GM18498 (cell line): ENCODE data around the gene PHRF1.

Source experiments
- ATAC-seq: cut with Tn5 transposase; IDR thresholded peaks from one replicate; pipeline ENCODE4 v1.9.1; 2021; ENCODE audit warnings: mild to moderate bottlenecking, moderate library complexity; ENCODE audit not compliant: unreplicated experiment

The PHRF1 gene

DNA sequence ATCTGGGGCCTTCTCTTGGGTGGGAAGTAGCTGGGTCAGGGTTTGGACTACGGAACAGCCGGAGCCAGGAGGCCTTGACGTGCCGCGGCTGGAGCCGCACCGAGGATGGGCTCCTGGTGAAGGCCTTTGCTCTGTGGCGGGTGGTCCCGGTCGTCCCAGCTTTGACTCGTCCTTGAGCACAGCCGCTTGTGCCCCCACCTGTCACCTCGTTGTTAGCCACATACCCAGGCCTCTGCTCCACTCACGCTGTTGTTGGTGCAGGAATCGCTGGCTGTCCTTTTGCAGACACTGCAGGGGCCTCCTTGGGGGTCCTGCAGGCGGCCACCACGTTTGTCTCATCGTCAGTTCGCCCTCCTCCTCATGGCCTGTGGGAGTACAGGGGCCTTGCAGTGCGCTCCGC is 17.1 kb downstream of the PHRF1 start:
- ATAC-seq, result no peak

DNA sequence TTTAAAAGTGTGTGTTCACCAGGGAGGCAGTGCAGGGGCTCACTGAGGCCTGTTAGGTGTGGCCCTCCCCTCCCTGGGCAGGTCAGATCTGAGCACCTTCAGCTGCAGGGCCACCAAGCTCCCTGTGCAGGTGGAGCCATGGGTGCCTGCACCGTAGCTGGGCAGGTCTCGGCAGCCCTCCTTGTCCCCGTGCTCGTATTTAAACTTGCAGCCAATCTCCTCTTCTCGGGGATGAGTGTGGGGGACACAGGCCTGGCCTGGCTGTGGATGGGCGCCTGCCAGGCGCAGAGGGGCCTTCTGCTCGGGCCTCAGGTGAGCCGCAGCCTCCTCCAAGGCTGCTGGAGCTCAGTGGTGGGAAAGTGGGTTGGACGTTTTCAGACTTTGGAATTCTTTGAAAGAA is 19.1 kb downstream of the PHRF1 start:
- ATAC-seq, result no peak

GRCh38 chr11:596374-596773 is 20.1 kb downstream of the PHRF1 start:
- ATAC-seq, result no peak

GRCh38 chr11:597166-597725 is 21.0 kb downstream of the PHRF1 start:
- ATAC-seq, result no peak

DNA sequence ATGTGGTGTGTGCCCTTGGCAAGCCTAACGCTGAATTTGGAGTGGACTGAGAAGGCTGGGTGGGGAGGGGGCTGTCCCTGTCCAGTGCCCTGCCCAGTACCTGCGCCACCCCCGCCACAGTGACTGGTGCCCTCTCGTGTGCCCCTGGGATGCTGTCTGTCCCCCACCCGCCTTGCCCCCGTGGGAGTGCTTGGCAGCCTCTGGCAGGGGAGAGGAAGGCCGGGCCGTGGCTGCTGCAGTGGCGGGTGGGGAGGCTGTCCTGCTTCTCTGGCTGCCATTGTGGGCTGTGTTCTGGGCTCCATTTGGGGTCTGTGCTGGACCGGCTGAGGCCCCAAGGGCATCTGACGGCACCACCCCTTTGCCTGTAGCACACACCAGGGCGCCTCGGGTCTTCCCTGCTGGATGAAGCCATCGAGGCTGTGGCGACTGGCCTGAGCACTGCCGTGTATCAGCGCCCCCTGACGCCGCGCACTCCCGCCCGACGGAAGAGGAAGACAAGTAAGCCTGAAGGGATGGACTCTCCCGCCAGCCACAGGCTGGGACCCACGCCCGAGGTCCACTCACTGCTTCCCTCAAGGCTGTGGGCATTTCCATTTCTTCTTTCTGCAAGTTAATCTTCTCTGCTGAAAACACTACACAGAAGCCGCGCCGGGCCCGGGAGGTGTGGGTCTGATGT is 21.9 kb downstream of the PHRF1 start:
- no peak for ATAC-seq

DNA sequence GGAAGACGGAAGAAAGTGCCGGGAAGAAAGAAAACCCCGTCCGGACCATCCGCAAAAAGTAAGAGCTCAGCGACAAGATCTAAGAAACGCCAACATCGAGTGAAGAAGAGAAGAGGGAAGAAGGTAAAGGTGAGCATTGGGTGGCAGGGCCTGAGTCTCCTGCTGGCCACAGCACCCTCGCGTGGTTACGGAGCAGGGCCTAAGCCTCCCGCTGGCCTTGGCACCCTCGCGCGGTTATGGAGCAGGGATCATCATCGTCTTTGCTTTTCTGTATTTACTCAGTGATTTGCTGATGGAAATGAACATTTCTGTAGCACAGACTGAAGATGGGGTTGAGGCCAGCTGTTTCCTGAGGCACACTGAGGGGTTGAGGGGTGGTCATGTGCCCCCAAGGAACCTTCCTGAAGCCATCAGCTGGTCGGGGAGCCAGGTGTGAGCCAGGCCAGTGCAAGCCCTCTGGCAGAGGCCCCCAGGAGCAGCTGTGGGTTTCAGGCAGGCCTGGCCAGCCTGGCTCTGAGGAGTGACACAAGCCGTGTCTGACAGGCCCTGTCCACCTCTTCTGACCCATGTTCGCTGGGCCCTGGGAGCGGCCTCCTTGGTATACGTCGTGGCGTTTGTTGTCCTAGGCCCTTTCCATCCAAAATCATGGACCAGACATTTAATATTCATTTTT is 25.4 kb downstream of the PHRF1 start:
- no peak for ATAC-seq

GRCh38 chr11:603154-603553 is 26.9 kb downstream of the PHRF1 start:
- ATAC-seq, result no peak

GRCh38 chr11:605286-606129 is 29.2 kb downstream of the PHRF1 start:
- no peak for ATAC-seq

DNA sequence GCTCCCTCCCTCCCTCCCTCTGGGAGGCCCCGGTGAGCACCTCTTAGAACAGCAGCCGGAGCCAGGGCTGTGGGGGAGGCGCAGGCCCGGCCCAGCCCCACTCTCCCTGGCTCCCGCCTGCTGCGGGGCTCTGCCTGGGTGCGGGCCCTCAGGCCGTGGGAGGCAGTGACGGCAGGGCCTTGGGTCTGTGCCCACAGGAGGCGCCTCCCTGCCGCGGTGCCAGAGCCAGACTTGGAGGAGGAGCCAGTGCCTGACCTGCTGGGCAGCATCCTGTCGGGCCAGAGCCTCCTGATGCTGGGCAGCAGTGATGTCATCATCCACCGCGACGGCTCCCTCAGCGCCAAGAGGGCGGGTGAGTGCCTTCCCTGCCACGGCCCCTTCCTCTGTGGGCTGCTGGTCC is 30.0 kb downstream of the PHRF1 start:
- no peak for ATAC-seq

- no peak for ATAC-seq
Observed at GRCh38 chr11:607020-607780, 30.9 kb downstream of the PHRF1 start.

- ATAC-seq, result no peak
Observed at GRCh38 chr11:607971-608659, 31.8 kb downstream of the PHRF1 start.

DNA sequence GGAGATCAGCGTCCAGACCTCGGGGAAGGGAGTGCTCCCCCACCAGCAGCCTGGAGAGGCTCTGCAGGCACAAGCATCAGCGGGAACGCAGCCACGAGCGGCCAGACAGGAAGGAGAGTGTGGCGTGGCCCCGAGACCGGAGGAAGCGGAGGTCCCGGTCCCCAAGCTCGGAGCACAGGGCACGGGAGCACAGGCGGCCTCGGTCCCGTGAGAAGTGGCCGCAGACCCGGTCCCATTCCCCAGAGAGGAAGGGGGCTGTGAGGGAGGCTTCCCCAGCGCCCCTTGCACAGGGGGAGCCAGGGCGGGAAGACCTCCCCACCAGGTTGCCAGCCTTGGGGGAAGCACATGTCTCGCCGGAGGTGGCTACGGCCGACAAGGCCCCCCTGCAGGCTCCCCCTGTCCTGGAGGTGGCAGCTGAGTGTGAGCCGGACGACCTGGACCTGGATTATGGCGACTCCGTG is 32.6 kb downstream of the PHRF1 start:
- ATAC-seq, result no peak

- no peak for ATAC-seq
Observed at GRCh38 chr11:609341-609811, 33.1 kb downstream of the PHRF1 start.

GRCh38 chr11:610146-610801 is 34.0 kb downstream of the PHRF1 start:
- no peak for ATAC-seq

DNA sequence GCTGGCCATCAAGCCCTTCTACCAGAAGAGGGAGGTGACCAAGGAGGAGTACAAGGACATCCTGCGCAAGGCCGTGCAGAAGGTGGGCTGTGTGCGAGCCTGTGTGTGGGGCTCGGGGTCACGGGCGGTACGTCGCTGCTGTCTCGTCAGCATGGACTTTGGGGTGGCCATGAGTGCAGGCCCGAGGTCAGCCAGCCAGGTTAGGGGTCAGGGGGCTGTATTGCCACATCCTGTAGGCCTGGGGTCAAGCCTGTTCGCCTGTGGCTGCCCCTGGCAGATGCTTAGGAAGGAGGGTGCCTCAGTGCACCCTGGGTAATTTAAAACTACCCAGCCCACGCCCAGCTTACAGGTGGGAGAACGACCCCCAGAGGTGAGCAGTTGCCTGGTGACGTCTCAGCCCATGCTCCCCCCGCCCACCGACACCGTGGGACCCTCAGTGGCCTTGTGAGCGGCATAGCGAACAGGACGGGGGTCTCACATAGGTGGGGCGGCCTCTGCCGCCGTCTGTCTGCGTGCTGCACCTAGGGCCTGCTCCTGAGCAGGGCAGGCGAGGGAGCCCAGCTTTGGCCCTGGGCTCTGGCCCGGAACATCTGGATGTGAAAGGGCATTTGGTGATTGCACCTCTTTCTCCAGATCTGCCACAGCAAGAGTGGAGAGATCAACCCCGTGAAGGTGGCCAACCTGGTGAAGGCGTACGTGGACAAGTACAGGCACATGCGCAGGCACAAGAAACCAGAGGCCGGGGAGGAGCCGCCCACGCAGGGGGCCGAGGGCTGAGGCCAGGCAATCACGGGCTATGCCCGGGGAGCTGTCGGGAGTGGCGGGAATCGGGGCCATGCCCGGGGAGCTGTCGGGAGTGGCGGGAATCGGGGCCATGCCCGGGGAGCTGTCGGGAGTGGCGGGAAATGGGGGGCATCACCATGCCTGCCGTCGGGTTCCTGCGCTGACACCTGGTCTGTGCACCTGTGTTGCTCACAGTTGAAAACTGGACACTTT is 35.0 kb downstream of the PHRF1 start:
- no peak for ATAC-seq

- no peak for ATAC-seq
Observed at GRCh38 chr11:612201-612960, 36.1 kb downstream of the PHRF1 start.

- ATAC-seq, result no peak
Observed at GRCh38 chr11:612961-613300, 36.7 kb downstream of the PHRF1 start.
